ENCODE data around the gene RALA.

RALA gene

GRCh38 chr7:39615350-39615975 lies 7.9 kb upstream of the RALA start:
- TF ChIP-seq, protein P1, sequence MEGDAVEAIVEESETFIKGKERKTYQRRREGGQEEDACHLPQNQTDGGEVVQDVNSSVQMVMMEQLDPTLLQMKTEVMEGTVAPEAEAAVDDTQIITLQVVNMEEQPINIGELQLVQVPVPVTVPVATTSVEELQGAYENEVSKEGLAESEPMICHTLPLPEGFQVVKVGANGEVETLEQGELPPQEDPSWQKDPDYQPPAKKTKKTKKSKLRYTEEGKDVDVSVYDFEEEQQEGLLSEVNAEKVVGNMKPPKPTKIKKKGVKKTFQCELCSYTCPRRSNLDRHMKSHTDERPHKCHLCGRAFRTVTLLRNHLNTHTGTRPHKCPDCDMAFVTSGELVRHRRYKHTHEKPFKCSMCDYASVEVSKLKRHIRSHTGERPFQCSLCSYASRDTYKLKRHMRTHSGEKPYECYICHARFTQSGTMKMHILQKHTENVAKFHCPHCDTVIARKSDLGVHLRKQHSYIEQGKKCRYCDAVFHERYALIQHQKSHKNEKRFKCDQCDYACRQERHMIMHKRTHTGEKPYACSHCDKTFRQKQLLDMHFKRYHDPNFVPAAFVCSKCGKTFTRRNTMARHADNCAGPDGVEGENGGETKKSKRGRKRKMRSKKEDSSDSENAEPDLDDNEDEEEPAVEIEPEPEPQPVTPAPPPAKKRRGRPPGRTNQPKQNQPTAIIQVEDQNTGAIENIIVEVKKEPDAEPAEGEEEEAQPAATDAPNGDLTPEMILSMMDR (IDR thresholded peaks at IDR 0.05), result no peak

DNA sequence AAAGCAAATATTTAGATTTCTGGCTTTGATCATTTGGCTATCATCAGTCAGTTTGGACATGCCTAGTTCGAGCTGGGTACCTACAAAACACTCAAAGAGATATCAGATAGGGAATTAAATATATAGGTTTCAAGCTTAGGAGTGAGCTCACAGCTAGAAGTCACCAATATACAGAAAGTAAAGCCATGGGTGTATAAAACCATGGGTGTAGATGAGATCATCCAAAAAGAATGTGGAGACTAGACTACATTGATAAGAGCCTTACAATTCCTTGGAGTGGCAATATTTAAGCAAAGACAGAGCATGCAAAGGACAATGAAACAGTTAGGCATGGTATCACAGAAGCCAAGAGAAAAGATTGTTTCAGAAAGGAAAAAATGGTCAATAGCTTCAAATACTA lies 7.2 kb upstream of the RALA start:
- TF ChIP-seq, protein P1 (IDR thresholded peaks at IDR 0.05), result no peak

DNA sequence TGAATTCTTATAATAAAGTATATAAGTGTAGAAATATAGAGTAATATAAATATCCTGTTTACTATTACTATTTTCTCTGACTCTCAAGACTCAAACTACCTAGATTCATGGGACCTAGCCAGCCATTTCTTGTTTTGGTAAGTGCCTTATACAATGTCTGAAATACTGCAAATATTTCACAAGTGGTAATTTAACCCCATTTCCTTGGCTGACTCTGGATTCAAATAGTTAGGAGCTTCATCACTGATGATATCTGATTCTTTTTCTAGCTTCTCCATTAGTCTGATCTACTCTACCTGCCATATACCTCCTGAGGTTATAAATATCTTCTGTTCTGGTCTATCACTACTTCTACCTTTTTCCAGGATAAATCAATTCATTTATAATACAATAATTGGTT lies 6.4 kb upstream of the RALA start:
- TF ChIP-seq, protein P1 (IDR thresholded peaks at IDR 0.05), result no peak

DNA sequence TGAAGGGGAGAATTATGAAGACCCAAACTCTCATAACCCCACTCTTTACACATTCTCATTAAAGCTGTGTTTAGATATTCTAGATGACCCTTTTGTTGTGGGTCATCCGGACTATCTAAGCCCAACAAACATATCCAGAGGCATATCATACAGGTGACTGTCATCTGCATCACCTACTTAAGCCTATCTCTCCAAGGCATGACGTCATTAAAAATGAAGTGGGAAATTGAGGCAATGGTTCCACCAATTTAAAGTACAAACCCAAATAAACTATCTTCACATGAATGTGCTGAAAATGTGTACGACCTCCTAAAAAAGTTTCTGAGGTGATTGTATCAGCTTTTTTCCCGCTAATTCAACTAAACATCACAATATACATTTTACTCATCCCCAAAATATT lies 4.5 kb upstream of the RALA start:
- TF ChIP-seq, protein P1 (IDR thresholded peaks at IDR 0.05), result no peak

- TF ChIP-seq, protein P1 (IDR thresholded peaks at IDR 0.05), result no peak
Measured at GRCh38 chr7:39620486-39620885, 2.9 kb upstream of the RALA start.

GRCh38 chr7:39621261-39621660 lies 2.1 kb upstream of the RALA start:
- TF ChIP-seq, protein P1 (IDR thresholded peaks at IDR 0.05), result no peak

- TF ChIP-seq, protein P1 (IDR thresholded peaks at IDR 0.05), result no peak
Measured at GRCh38 chr7:39621784-39622411, 1.5 kb upstream of the RALA start.

Data from LNCAP (cell line).